ENCODE measurements around the gene ARMH4. TPM values are rescaled to one million over a fixed set of nuclear protein-coding genes. Genes with fewer than 3 reads are reported as not detected.

ARMH4 gene
- total and polyA plus RNA-seq, 2 donors (not counting 1 experiment from before 2014, with no cell fraction given): not detected

- no peaks in the 10 kb centered on the region for H3K9me3 Mint-ChIP-seq (ENCODE audit: insufficient read depth)
- POLR2A ChIA-PET: no interaction called here
Measured at GRCh38 chr14:58138714-58139482, 13.1 kb downstream of the ARMH4 start.

More at GRCh38 chr14:58138714-58139482, 13.1 kb downstream of the ARMH4 start:
- H2AFZ ChIP-seq (ENCODE audit: insufficient read depth, low read depth, low read length, poor library complexity, severe bottlenecking): no peak overlapping the region
- H4K20me1 ChIP-seq (ENCODE audit: control insufficient read depth, insufficient read depth, low read length, poor library complexity, severe bottlenecking): no peaks in the 10 kb centered on the region
- peaks cover 19% of the 10 kb centered on the region for H3K27me3 Mint-ChIP-seq
- H3K36me3 ChIP-seq (replicated peaks in 1 of 2; ENCODE audit: control extremely low read depth in 1 of 2, control insufficient read depth in 1 of 2, extremely low read depth in 1 of 2, insufficient read depth in 2 of 2, low read length in 1 of 2): no peaks in the 10 kb centered on the region
- H3K27me3 ChIP-seq (replicated peaks in 1 of 4; ENCODE audit: control extremely low read depth in 1 of 4, control insufficient read depth in 3 of 4, insufficient read depth in 4 of 4, low read length in 3 of 4): peaks cover 0 to 6% (median under 1%) of the 10 kb centered on the region in 4 experiments
- H3K4me2 ChIP-seq (replicated peaks; ENCODE audit: low read depth, low read length, poor library complexity, severe bottlenecking): no peak overlapping the region
- DNase-seq (no peak), ATAC-seq (ENCODE audit: low read depth) (no peak)
- CTCF ChIA-PET: no interaction called here
- no peak overlapping the region for H3K27ac Mint-ChIP-seq
- H3K79me2 ChIP-seq (ENCODE audit: control insufficient read depth, insufficient read depth, low read length): no peaks in the 10 kb centered on the region
- H3K4me3 Mint-ChIP-seq: no peak overlapping the region
- H3K9me3 ChIP-seq (ENCODE audit: control extremely low read depth in 1 of 3, control insufficient read depth in 2 of 3, insufficient read depth in 1 of 3, low read length in 2 of 3): no peaks in the 10 kb centered on the region
- H3K4me3 ChIP-seq (ENCODE audit: control extremely low read depth in 1 of 5, extremely low read depth in 1 of 5, insufficient read depth in 1 of 5, low read depth in 2 of 5, low read length in 4 of 5): no peak overlapping the region
- intact Hi-C loops (cut with micrococcal nuclease): no loop called here
- no peaks in the 10 kb centered on the region for H3K4me1 Mint-ChIP-seq
- H3K4me1 ChIP-seq (ENCODE audit: control insufficient read depth in 2 of 2, insufficient read depth in 2 of 2, low read length in 2 of 2): no peaks in the 10 kb centered on the region
- no peak overlapping the region for H3K27ac ChIP-seq (ENCODE audit: low read length in 2 of 2)
- no peak overlapping the region for H3K9ac ChIP-seq (ENCODE audit: low read length)
- WGBS (ENCODE audit: insufficient coverage): 59% methylated on average over 8 of the region's 10 CpGs
- TF ChIP-seq EZH2 (IDR thresholded peaks at IDR 0.05; ENCODE audit: borderline replicate concordance, insufficient read depth, low read depth, low read length, poor library complexity, severe bottlenecking): no peak
- TF ChIP-seq, protein P1, sequence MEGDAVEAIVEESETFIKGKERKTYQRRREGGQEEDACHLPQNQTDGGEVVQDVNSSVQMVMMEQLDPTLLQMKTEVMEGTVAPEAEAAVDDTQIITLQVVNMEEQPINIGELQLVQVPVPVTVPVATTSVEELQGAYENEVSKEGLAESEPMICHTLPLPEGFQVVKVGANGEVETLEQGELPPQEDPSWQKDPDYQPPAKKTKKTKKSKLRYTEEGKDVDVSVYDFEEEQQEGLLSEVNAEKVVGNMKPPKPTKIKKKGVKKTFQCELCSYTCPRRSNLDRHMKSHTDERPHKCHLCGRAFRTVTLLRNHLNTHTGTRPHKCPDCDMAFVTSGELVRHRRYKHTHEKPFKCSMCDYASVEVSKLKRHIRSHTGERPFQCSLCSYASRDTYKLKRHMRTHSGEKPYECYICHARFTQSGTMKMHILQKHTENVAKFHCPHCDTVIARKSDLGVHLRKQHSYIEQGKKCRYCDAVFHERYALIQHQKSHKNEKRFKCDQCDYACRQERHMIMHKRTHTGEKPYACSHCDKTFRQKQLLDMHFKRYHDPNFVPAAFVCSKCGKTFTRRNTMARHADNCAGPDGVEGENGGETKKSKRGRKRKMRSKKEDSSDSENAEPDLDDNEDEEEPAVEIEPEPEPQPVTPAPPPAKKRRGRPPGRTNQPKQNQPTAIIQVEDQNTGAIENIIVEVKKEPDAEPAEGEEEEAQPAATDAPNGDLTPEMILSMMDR (IDR thresholded peaks at IDR 0.05): no peak

Data from B cell (primary cell).